Measurements from ENCODE around the gene AFF1. TPM values are rescaled to one million over a fixed set of nuclear protein-coding genes. Genes with fewer than 3 reads are reported as not detected.

Gene AFF1
- polyA plus RNA-seq, 1 donor (not counting 4 experiments of a cell fraction or from before 2014, with no cell fraction given), result 14.4 TPM

DNA sequence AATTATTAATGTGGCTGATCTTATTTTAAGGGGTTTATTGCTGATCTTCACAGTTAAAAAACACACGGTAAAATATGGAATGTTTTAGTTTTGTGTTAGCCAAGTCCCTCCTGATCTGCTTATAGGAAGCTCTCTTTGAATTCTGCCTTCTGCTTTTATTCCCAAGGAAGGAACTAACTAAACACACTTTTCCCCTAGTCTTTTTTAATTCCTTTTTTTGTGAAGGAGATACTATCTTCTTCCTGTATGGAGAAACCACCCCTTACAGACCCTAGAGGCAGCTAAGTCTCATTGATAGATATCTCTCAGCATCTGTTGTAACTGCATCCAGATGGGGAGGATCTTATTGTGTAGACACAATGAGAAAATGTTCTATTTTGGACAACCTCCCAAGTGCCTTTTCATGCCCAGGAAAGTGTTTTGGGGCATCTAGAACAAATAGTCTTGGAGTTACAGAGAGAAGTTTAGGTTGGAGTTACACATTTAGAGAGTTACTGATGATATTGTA is 64.4 kb downstream of the AFF1 start:
- dilution Hi-C loops (cut with MboI; ENCODE audit: extremely low pct_ligation_motif_present, low sequenced_read_pairs), result no loop called here
- Histone ChIP-seq H3K4me2 (ENCODE audit: control insufficient read depth, extremely low read depth, insufficient read depth, low read depth, low read length) (no peak overlapping the region), H3K9ac (ENCODE audit: control insufficient read depth, extremely low read depth, insufficient read depth, low read length) (no peak overlapping the region), H2AFZ (ENCODE audit: control insufficient read depth, low read length) (no peak overlapping the region), H3K27me3 (ENCODE audit: control insufficient read depth, extremely low read depth, insufficient read depth, low read length) (no peaks in the 10 kb centered on the region), H3K27ac (ENCODE audit: control insufficient read depth, insufficient read depth, low read length) (no peak overlapping the region), H3K4me3 (ENCODE audit: control insufficient read depth in 2 of 3, extremely low read depth in 1 of 3, insufficient read depth in 2 of 3, low read depth in 1 of 3, low read length in 3 of 3) (no peak overlapping the region), H3K9me1 (ENCODE audit: control insufficient read depth, extremely low read depth, insufficient read depth, low read length) (no peaks in the 10 kb centered on the region), H3K79me2 (ENCODE audit: control insufficient read depth, insufficient read depth, low read length) (peaks cover 10% of the 10 kb centered on the region), H3K9me3 (ENCODE audit: control insufficient read depth, low read depth, low read length) (no peaks in the 10 kb centered on the region), H3K4me1 (ENCODE audit: control insufficient read depth, extremely low read depth, insufficient read depth, low read length) (peaks cover 2% of the 10 kb centered on the region), H3K36me3 (ENCODE audit: control insufficient read depth in 2 of 2, extremely low read depth in 1 of 2, insufficient read depth in 2 of 2, low read length in 2 of 2) (peaks cover 0 to 2% of the 10 kb centered on the region in 2 experiments), H4K20me1 (ENCODE audit: control insufficient read depth, extremely low read depth, insufficient read depth, low read length) (no peaks in the 10 kb centered on the region)
- no peak for FAIRE-seq
- no peak for DNase-seq (ENCODE audit: low read depth, low spot score)
- TF ChIP-seq, protein P1, sequence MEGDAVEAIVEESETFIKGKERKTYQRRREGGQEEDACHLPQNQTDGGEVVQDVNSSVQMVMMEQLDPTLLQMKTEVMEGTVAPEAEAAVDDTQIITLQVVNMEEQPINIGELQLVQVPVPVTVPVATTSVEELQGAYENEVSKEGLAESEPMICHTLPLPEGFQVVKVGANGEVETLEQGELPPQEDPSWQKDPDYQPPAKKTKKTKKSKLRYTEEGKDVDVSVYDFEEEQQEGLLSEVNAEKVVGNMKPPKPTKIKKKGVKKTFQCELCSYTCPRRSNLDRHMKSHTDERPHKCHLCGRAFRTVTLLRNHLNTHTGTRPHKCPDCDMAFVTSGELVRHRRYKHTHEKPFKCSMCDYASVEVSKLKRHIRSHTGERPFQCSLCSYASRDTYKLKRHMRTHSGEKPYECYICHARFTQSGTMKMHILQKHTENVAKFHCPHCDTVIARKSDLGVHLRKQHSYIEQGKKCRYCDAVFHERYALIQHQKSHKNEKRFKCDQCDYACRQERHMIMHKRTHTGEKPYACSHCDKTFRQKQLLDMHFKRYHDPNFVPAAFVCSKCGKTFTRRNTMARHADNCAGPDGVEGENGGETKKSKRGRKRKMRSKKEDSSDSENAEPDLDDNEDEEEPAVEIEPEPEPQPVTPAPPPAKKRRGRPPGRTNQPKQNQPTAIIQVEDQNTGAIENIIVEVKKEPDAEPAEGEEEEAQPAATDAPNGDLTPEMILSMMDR (optimal IDR thresholded peaks at IDR 0.05 in 1 of 3, IDR thresholded peaks at IDR 0.05 in 1 of 3, conservative IDR thresholded peaks at IDR 0.05 in 1 of 3; ENCODE audit: extremely low read depth in 1 of 3, insufficient read depth in 2 of 3, low read length in 3 of 3), result no peak
- TF ChIP-seq EZH2 (IDR thresholded peaks at IDR 0.05; ENCODE audit: low read length), result no peak

DNA sequence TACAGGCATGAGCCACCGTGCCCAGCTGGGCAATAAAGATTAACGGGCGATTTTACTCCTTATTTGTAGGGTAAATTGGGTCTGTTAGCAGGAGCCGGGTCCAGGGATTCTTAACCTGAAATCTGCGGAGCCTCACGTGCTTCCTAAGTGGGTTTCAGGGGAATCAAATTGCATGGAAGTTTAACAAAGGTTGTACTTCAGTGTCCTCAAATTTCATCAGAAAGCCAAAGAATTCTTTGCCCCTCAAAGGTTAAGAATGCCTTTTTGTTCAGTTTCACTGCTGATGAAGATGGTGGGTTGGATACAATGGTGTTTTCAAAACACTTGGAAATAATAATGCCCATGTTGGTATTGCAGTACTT is 67.9 kb downstream of the AFF1 start:
- no peaks in the 10 kb centered on the region for H3K9me1 ChIP-seq (ENCODE audit: control insufficient read depth, extremely low read depth, insufficient read depth, low read length)
- TF ChIP-seq, protein P1 (optimal IDR thresholded peaks at IDR 0.05 in 1 of 3, IDR thresholded peaks at IDR 0.05 in 1 of 3, conservative IDR thresholded peaks at IDR 0.05 in 1 of 3; ENCODE audit: extremely low read depth in 1 of 3, insufficient read depth in 2 of 3, low read length in 3 of 3), result no peak
- no peak for TF ChIP-seq EZH2 (IDR thresholded peaks at IDR 0.05; ENCODE audit: low read length)
- no peak for FAIRE-seq
- no peak overlapping the region for H3K4me3 ChIP-seq (ENCODE audit: control insufficient read depth in 2 of 3, extremely low read depth in 1 of 3, insufficient read depth in 2 of 3, low read depth in 1 of 3, low read length in 3 of 3)
- no peaks in the 10 kb centered on the region for H3K9me3 ChIP-seq (ENCODE audit: control insufficient read depth, low read depth, low read length)
- H3K36me3 ChIP-seq (ENCODE audit: control insufficient read depth in 2 of 2, extremely low read depth in 1 of 2, insufficient read depth in 2 of 2, low read length in 2 of 2), result no peaks in the 10 kb centered on the region
- no peak for DNase-seq (ENCODE audit: low read depth, low spot score)
- no peaks in the 10 kb centered on the region for H4K20me1 ChIP-seq (ENCODE audit: control insufficient read depth, extremely low read depth, insufficient read depth, low read length)
- peaks cover 10% of the 10 kb centered on the region for H3K4me1 ChIP-seq (ENCODE audit: control insufficient read depth, extremely low read depth, insufficient read depth, low read length)
- H2AFZ ChIP-seq (ENCODE audit: control insufficient read depth, low read length), result no peak overlapping the region
- H3K27me3 ChIP-seq (ENCODE audit: control insufficient read depth, extremely low read depth, insufficient read depth, low read length), result no peaks in the 10 kb centered on the region
- H3K79me2 ChIP-seq (ENCODE audit: control insufficient read depth, insufficient read depth, low read length), result peaks cover 13% of the 10 kb centered on the region
- dilution Hi-C loops (cut with MboI; ENCODE audit: extremely low pct_ligation_motif_present, low sequenced_read_pairs), result no loop called here
- no peak overlapping the region for H3K27ac ChIP-seq (ENCODE audit: control insufficient read depth, insufficient read depth, low read length)
- no peak overlapping the region for H3K4me2 ChIP-seq (ENCODE audit: control insufficient read depth, extremely low read depth, insufficient read depth, low read depth, low read length)
- no peak overlapping the region for H3K9ac ChIP-seq (ENCODE audit: control insufficient read depth, extremely low read depth, insufficient read depth, low read length)

Measured in keratinocyte (primary cell).